ENCODE measurements around the gene STX18. TPM values are rescaled to one million over a fixed set of nuclear protein-coding genes. Genes with fewer than 3 reads are reported as not detected.

STX18 gene
- total RNA-seq, 1 donor from 2014 or later, result 24.0 TPM

DNA sequence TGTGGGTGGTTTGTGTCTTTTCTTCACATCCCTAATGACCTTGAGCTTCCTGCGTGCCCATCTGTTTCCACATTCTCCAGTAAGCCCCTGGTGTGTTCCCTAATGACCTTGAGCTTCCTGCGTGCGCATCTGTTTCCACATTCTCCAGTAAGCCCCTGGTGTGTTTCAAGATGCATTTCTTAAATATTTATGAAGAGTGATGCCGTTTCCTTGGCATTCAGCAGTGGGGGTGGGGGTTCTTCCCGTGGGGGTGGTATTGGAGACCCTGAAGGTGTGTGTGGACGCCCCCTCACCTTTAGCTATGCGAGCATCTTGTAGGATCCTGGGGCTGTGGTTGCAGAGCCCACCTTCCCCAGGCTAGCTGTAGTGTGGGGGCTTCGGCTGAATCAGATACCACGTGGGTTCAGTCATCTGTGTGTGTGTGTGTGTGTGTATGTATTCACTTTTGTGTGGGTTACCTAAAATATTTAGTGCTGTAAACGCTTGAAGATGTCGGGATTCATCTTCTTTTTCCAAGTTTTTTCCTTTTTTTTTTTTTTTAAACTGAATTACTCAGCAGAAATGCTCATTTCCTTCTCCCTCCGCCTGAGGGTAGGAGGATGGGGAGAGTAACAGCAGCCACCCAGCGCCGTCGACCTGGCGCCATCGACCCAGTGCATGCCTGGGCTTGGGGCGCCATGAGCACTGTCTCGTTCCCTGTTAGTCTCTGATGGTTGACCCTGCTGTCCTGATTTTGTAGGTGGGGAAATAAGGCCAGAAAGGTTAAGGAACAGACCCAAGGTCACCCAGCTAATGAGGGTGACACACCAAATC, 145.0 kb downstream of the STX18 start:
- H3K27ac Mint-ChIP-seq (ENCODE audit: unreplicated experiment), result no peak overlapping the region
- H3K9me3 Mint-ChIP-seq (ENCODE audit: unreplicated experiment), result no peaks in the 10 kb centered on the region
- H3K27me3 Mint-ChIP-seq (ENCODE audit: unreplicated experiment), result peaks cover 5% of the 10 kb centered on the region
- H3K4me3 Mint-ChIP-seq (ENCODE audit: unreplicated experiment), result no peak overlapping the region
- DNase-seq (ENCODE audit: low spot score), result no peak
- peaks cover 4% of the 10 kb centered on the region for H3K4me1 Mint-ChIP-seq (ENCODE audit: unreplicated experiment)
- TF ChIP-seq, protein P1, sequence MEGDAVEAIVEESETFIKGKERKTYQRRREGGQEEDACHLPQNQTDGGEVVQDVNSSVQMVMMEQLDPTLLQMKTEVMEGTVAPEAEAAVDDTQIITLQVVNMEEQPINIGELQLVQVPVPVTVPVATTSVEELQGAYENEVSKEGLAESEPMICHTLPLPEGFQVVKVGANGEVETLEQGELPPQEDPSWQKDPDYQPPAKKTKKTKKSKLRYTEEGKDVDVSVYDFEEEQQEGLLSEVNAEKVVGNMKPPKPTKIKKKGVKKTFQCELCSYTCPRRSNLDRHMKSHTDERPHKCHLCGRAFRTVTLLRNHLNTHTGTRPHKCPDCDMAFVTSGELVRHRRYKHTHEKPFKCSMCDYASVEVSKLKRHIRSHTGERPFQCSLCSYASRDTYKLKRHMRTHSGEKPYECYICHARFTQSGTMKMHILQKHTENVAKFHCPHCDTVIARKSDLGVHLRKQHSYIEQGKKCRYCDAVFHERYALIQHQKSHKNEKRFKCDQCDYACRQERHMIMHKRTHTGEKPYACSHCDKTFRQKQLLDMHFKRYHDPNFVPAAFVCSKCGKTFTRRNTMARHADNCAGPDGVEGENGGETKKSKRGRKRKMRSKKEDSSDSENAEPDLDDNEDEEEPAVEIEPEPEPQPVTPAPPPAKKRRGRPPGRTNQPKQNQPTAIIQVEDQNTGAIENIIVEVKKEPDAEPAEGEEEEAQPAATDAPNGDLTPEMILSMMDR (IDR thresholded peaks at IDR 0.05; ENCODE audit: unreplicated experiment), result no peak
- no peaks in the 10 kb centered on the region for H3K36me3 Mint-ChIP-seq (ENCODE audit: low read depth, unreplicated experiment)

DNA sequence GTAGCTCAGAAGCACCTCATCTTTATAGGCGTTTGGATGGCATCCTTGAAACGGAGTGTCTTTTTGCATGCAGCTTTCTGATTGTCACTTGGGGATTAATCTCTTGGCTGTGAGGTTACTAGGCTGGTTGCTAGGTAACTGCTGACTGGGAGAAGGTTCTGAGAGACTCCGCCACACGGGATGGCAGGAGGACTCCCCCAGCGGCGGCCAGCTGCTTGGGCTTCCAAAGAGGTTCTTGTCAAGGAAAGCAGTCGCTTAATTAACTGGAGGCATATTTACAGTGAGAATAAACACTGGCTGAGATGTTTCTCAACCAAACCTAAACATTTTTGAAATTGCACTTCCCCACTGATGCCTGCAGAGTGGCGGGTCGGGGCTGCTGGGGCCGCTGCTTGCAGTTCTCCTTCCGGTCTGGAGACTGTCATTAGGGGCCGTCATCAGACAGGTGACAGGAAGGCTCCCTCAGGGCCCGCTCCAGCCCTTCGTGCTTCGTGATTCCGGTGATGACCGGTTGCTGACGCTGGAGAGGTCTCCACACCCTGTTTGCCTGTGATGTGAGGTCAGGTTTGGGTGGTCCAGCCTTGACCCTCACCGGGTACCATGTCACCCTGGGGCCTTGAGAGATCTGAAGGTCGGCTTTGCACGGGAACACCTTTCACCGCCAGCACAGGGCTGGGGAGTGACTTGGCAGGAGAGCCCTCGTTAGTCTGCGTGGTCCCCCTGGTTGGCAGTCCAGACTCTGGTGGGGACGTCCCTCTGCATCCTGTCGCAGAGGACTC, 145.8 kb downstream of the STX18 start:
- no peak overlapping the region for H3K27ac Mint-ChIP-seq (ENCODE audit: unreplicated experiment)
- peaks cover 5% of the 10 kb centered on the region for H3K27me3 Mint-ChIP-seq (ENCODE audit: unreplicated experiment)
- no peaks in the 10 kb centered on the region for H3K9me3 Mint-ChIP-seq (ENCODE audit: unreplicated experiment)
- peaks cover 4% of the 10 kb centered on the region for H3K4me1 Mint-ChIP-seq (ENCODE audit: unreplicated experiment)
- TF ChIP-seq, protein P1 (IDR thresholded peaks at IDR 0.05; ENCODE audit: unreplicated experiment), result no peak
- no peak overlapping the region for H3K4me3 Mint-ChIP-seq (ENCODE audit: unreplicated experiment)
- no peaks in the 10 kb centered on the region for H3K36me3 Mint-ChIP-seq (ENCODE audit: low read depth, unreplicated experiment)
- no peak for DNase-seq (ENCODE audit: low spot score)

DNA sequence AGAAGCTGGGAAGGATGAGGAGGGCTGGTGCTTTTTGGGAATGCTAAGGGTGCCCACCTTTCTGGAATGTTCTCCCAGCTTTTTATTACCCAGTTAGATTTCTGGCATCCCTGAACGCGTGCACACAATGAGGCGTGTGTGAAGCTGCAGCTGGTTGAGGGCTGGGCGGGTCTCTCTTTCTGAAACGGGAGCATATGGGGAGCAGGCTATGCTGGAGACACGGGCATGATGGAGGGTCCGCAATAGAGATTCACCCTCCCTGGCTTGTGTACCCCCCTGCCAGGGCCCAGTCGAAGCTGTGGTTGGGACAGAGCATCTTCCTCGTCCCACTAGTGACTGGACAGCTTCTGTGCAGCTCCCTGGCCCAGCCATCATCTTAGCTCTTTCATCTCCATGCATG, 146.5 kb downstream of the STX18 start:
- Mint-ChIP-seq H3K4me3 (ENCODE audit: unreplicated experiment) (no peak overlapping the region), H3K36me3 (ENCODE audit: low read depth, unreplicated experiment) (no peaks in the 10 kb centered on the region), H3K9me3 (ENCODE audit: unreplicated experiment) (no peaks in the 10 kb centered on the region), H3K27ac (ENCODE audit: unreplicated experiment) (no peak overlapping the region), H3K4me1 (ENCODE audit: unreplicated experiment) (peaks cover 4% of the 10 kb centered on the region), H3K27me3 (ENCODE audit: unreplicated experiment) (peaks cover 5% of the 10 kb centered on the region)
- TF ChIP-seq, protein P1 (IDR thresholded peaks at IDR 0.05; ENCODE audit: unreplicated experiment), result no peak
- DNase-seq (ENCODE audit: low spot score), result no peak

DNA sequence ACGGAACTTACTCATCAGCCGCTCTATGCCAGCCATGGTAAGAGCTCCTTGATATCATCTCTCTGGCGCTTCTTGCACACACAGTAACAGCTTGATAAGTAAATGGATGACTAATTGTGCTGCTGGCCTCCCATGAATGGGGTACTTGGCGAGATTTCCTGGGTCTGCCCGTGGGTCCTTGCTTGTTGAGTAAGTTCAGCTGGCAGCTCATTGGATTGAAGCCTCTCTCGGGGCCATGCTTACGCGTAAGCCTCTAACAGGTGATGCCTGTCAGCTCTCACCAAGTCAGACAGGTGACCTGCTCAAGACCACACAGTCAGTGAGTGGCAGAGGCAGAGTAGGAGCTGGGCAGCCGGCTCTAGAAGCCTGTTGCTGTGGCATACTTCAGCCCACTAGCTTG, 147.2 kb downstream of the STX18 start:
- Mint-ChIP-seq H3K9me3 (ENCODE audit: unreplicated experiment) (no peaks in the 10 kb centered on the region), H3K4me3 (ENCODE audit: unreplicated experiment) (no peak overlapping the region), H3K27ac (ENCODE audit: unreplicated experiment) (no peak overlapping the region), H3K4me1 (ENCODE audit: unreplicated experiment) (peaks cover 4% of the 10 kb centered on the region), H3K27me3 (ENCODE audit: unreplicated experiment) (peaks cover 5% of the 10 kb centered on the region), H3K36me3 (ENCODE audit: low read depth, unreplicated experiment) (peaks cover 2% of the 10 kb centered on the region)
- no peak for DNase-seq (ENCODE audit: low spot score)
- TF ChIP-seq, protein P1 (IDR thresholded peaks at IDR 0.05; ENCODE audit: unreplicated experiment), result no peak

All from endothelial cell (in vitro differentiated cells).